H1 (cell line): ENCODE measurements around the gene SVEP1. TPM values are rescaled to one million over a fixed set of nuclear protein-coding genes. Genes with fewer than 3 reads are reported as not detected.

ENCODE experiments used
- GTF2F1 ChIP-seq: IDR thresholded peaks from 2 replicates; pipeline ENCODE4 v1.6.1; 2012; ENCODE audit warnings: low read depth, low read length, improper control_type of control experiment, borderline replicate concordance
- HDAC2 ChIP-seq, 2 experiments: fragments of 300-600 bp in 1 of 2; sonication (generic) in 1 of 2; IDR thresholded peaks; 2 replicates each; pipeline ENCODE4 v1.6.1; 2011 to 2012; ENCODE audit warnings: low read depth in 2 of 2, low read length in 2 of 2, mild to moderate bottlenecking in 2 of 2, moderate library complexity in 2 of 2, borderline replicate concordance in 1 of 2, inconsistent platforms in 1 of 2
- NRF1 ChIP-seq: IDR thresholded peaks from 2 replicates; pipeline ENCODE4 v1.6.1; 2011; ENCODE audit warnings: mild to moderate bottlenecking, low read depth, low read length, improper control_type of control experiment
- RNF2 ChIP-seq: fragments of 200-900, 300-1000 bp; sonication (generic); IDR thresholded peaks from 2 replicates; pipeline ENCODE4 v1.7.1; 2016; ENCODE audit warnings: borderline replicate concordance, low read depth, mild to moderate bottlenecking, antibody characterized with exemption, low read length; ENCODE audit not compliant: poor library complexity, severe bottlenecking; ENCODE audit errors: missing control alignments
- polyA plus RNA-seq, 7 experiments: library from polyadenylated mRNA; depleted of rRNA in 3 of 7; stranded (reverse) in 5 of 7; unstranded in 2 of 7; fragments of >200 nt in 5 of 7; fragments of 200-250 nt in 2 of 7; gene quantifications; 1 replicate in 5 of 7; 2 replicates in 1 of 7; 4 replicates in 1 of 7; pipeline versions ENCODE4 v1.2.1 to v1.2.3, GENCODE V29; 2011 to 2013; ENCODE audit warnings: missing spikeins in 2 of 7, mixed read lengths in 2 of 7
- total RNA-seq: library from RNA; stranded (reverse); fragmentation: NEBNext Ultra II Directional; extraction: Animal tissue kit (Norgen Biotek cat#: 25700); gene quantifications from 2 replicates; pipeline ENCODE4 v1.2.1, GENCODE V29; 2021
- TF ChIP-seq, protein P1 (sequence below): fragments of 300-600 bp; sonication (generic); IDR thresholded peaks from 2 replicates; pipeline ENCODE4 v1.7.1; 2012; ENCODE audit warnings: low read length, moderate library complexity, mild to moderate bottlenecking, inconsistent platforms; ENCODE audit not compliant: insufficient replicate concordance

The SVEP1 gene
- total and polyA plus RNA-seq, 2 of the 8 experiments (the other 6 are each of a cell fraction or from before 2014, with no cell fraction given), result 0.11 to 0.37 TPM

DNA sequence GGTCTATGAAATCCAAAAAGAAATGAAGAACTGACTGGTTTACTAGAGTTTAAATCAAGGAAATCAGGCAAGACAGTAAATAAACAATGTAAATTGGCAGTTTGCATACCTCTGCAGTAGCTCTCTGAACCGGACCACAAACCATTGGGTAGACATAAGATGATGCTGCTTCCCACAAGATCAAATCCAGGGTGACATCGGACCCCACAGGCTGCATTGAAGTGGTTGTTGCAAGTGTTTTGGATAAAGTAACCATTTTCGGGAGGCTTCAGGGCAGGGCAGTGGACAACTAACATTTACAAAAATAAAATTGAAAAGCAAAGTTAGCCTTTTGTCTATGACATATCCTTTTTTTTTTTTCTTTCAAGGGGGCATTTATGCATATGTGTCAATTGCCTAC, 66.7 kb downstream of the SVEP1 start (continued):
- TF ChIP-seq, protein P1, sequence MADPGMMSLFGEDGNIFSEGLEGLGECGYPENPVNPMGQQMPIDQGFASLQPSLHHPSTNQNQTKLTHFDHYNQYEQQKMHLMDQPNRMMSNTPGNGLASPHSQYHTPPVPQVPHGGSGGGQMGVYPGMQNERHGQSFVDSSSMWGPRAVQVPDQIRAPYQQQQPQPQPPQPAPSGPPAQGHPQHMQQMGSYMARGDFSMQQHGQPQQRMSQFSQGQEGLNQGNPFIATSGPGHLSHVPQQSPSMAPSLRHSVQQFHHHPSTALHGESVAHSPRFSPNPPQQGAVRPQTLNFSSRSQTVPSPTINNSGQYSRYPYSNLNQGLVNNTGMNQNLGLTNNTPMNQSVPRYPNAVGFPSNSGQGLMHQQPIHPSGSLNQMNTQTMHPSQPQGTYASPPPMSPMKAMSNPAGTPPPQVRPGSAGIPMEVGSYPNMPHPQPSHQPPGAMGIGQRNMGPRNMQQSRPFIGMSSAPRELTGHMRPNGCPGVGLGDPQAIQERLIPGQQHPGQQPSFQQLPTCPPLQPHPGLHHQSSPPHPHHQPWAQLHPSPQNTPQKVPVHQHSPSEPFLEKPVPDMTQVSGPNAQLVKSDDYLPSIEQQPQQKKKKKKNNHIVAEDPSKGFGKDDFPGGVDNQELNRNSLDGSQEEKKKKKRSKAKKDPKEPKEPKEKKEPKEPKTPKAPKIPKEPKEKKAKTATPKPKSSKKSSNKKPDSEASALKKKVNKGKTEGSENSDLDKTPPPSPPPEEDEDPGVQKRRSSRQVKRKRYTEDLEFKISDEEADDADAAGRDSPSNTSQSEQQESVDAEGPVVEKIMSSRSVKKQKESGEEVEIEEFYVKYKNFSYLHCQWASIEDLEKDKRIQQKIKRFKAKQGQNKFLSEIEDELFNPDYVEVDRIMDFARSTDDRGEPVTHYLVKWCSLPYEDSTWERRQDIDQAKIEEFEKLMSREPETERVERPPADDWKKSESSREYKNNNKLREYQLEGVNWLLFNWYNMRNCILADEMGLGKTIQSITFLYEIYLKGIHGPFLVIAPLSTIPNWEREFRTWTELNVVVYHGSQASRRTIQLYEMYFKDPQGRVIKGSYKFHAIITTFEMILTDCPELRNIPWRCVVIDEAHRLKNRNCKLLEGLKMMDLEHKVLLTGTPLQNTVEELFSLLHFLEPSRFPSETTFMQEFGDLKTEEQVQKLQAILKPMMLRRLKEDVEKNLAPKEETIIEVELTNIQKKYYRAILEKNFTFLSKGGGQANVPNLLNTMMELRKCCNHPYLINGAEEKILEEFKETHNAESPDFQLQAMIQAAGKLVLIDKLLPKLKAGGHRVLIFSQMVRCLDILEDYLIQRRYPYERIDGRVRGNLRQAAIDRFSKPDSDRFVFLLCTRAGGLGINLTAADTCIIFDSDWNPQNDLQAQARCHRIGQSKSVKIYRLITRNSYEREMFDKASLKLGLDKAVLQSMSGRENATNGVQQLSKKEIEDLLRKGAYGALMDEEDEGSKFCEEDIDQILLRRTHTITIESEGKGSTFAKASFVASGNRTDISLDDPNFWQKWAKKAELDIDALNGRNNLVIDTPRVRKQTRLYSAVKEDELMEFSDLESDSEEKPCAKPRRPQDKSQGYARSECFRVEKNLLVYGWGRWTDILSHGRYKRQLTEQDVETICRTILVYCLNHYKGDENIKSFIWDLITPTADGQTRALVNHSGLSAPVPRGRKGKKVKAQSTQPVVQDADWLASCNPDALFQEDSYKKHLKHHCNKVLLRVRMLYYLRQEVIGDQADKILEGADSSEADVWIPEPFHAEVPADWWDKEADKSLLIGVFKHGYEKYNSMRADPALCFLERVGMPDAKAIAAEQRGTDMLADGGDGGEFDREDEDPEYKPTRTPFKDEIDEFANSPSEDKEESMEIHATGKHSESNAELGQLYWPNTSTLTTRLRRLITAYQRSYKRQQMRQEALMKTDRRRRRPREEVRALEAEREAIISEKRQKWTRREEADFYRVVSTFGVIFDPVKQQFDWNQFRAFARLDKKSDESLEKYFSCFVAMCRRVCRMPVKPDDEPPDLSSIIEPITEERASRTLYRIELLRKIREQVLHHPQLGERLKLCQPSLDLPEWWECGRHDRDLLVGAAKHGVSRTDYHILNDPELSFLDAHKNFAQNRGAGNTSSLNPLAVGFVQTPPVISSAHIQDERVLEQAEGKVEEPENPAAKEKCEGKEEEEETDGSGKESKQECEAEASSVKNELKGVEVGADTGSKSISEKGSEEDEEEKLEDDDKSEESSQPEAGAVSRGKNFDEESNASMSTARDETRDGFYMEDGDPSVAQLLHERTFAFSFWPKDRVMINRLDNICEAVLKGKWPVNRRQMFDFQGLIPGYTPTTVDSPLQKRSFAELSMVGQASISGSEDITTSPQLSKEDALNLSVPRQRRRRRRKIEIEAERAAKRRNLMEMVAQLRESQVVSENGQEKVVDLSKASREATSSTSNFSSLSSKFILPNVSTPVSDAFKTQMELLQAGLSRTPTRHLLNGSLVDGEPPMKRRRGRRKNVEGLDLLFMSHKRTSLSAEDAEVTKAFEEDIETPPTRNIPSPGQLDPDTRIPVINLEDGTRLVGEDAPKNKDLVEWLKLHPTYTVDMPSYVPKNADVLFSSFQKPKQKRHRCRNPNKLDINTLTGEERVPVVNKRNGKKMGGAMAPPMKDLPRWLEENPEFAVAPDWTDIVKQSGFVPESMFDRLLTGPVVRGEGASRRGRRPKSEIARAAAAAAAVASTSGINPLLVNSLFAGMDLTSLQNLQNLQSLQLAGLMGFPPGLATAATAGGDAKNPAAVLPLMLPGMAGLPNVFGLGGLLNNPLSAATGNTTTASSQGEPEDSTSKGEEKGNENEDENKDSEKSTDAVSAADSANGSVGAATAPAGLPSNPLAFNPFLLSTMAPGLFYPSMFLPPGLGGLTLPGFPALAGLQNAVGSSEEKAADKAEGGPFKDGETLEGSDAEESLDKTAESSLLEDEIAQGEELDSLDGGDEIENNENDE, result no peak
- no peak for TF ChIP-seq GTF2F1
- TF ChIP-seq NRF1, result no peak
- no peak for TF ChIP-seq HDAC2 (IDR thresholded peaks at IDR 0.05; ENCODE audit: borderline replicate concordance in 1 of 2, low read depth in 2 of 2, low read length in 2 of 2)
- TF ChIP-seq RNF2, result no peak
